Stimulated activated naive CD4-positive, alpha-beta T cell (primary cell): ENCODE results near the gene LRP10.
"Not testable (repeated sequence)": the region's sequence is repeated elsewhere in the genome, so short reads cannot be mapped to it uniquely, and the experiment has no call there.

ENCODE experiments used
- DNase-seq, 6 experiments: peaks; one replicate each; lab custom pipeline; 2025; lab: John Stamatoyannopoulos, UW

The LRP10 gene

DNA sequence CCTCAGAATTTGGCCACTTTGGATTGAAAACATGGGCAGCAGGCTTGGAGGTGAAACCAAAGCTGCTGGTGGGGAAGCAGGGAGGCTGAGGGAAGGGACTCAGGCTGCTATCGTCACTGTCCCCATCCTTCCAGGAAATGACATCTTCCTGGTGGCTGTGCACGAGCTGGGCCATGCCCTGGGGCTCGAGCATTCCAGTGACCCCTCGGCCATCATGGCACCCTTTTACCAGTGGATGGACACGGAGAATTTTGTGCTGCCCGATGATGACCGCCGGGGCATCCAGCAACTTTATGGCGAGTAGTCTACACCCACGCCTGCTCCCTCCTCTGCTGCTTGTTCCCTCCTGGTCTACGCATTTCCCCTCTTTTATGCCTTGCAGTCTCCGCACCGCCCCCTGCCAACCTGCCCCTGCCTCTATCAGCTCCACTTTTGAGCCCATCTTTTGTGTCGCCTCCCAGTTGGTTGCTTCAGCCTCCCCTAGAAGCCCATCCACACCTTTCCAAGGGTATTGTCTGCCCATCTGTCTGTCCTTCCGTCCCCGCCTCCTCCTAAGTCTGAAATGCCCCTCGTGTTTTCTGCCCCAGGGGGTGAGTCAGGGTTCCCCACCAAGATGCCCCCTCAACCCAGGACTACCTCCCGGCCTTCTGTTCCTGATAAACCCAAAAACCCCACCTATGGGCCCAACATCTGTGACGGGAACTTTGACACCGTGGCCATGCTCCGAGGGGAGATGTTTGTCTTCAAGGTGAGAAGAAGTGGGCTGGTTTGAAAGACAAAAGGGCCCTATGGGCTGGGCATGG, 28.2 kb upstream of the LRP10 start:
- DNase-seq, result no peak

DNA sequence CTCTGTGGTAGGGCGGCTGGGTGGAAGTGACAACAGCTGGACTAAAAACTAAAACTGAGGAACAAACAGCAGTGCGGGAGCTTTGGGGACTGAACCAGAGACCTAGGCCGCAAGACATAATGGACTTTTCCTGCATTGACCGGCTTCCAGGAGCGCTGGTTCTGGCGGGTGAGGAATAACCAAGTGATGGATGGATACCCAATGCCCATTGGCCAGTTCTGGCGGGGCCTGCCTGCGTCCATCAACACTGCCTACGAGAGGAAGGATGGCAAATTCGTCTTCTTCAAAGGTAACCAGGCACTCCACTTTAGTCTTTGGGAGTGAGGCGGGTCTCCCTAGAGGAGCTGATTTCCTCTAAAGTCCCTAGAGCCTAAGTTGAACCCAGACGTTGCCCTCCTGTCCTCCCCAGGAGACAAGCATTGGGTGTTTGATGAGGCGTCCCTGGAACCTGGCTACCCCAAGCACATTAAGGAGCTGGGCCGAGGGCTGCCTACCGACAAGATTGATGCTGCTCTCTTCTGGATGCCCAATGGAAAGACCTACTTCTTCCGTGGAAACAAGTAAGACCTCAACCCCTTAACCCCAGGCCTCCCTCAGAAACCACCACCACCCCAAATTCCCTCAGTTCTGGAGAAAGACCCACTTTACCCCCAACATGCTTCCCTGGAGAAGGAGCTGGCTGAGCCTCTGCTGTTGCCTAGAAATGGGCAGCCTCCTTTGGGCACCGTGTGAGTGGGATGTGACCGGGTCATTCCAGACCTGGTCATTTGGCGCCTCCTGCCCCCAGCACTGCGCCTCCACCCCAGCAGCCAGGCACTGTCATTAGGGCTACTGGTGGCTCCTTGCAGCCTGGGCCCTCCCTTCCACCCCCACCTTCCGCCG, 27.1 kb upstream of the LRP10 start:
- DNase-seq, result no peak

DNA sequence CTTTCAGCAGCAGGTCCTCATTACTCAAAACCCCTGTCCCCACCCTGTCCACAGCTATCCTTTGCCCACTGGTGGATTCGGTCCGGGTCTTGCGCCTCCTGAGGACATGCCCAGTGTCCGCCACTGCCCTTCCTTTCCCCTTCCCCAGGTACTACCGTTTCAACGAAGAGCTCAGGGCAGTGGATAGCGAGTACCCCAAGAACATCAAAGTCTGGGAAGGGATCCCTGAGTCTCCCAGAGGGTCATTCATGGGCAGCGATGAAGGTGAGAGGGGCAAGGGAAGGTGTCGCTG, 26.5 kb upstream of the LRP10 start:
- no peak for DNase-seq

DNA sequence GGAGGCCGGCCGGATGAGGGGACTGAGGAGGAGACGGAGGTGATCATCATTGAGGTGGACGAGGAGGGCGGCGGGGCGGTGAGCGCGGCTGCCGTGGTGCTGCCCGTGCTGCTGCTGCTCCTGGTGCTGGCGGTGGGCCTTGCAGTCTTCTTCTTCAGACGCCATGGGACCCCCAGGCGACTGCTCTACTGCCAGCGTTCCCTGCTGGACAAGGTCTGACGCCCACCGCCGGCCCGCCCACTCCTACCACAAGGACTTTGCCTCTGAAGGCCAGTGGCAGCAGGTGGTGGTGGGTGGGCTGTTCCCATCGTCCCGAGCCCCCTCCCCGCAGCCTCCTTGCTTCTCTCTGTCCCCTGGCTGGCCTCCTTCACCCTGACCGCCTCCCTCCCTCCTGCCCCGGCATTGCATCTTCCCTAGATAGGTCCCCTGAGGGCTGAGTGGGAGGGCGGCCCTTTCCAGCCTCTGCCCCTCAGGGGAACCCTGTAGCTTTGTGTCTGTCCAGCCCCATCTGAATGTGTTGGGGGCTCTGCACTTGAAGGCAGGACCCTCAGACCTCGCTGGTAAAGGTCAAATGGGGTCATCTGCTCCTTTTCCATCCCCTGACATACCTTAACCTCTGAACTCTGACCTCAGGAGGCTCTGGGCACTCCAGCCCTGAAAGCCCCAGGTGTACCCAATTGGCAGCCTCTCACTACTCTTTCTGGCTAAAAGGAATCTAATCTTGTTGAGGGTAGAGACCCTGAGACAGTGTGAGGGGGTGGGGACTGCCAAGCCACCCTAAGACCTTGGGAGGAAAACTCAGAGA, 25.5 kb upstream of the LRP10 start:
- no peak for DNase-seq

DNA sequence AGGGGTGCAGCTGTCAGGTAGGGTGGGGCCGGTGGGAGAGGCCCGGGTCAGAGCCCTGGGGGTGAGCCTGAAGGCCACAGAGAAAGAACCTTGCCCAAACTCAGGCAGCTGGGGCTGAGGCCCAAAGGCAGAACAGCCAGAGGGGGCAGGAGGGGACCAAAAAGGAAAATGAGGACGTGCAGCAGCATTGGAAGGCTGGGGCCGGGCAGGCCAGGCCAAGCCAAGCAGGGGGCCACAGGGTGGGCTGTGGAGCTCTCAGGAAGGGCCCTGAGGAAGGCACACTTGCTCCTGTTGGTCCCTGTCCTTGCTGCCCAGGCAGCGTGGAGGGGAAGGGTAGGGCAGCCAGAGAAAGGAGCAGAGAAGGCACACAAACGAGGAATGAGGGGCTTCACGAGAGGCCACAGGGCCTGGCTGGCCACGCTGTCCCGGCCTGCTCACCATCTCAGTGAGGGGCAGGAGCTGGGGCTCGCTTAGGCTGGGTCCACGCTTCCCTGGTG, 24.7 kb upstream of the LRP10 start:
- no peak for DNase-seq

DNA sequence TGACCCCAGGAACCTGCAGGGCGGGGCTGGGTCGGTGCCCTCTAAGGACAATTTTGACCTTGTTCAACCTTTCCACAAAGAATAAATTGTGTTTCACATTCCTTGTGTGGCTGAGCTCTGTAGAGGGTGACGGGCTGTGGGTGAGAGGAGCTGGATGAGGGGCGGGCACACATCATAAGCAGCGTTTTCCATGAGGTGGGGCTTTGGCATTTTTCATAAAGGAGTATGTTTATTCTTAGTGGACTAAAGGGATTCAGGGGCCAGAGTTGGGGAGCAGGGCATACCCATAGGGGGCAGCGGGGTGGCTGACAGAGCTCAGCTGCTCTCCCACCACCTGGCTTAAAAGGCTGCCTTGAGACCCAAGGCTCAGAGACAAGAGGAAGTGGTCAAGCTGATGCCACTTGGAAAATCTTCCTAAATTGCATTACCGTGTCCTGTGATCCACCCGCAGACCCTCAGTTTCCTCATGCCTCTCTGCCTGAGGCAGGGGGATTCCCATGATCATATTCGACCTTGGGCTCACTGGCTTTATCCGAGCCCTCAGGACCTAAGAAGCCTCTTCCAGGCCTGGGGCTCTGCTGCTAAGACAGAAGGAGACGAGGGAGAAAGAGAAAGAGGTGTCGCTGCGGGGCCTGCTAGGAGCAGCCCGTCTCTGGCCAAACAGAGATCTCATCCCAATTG, 23.7 kb upstream of the LRP10 start:
- DNase-seq, result no peak

DNA sequence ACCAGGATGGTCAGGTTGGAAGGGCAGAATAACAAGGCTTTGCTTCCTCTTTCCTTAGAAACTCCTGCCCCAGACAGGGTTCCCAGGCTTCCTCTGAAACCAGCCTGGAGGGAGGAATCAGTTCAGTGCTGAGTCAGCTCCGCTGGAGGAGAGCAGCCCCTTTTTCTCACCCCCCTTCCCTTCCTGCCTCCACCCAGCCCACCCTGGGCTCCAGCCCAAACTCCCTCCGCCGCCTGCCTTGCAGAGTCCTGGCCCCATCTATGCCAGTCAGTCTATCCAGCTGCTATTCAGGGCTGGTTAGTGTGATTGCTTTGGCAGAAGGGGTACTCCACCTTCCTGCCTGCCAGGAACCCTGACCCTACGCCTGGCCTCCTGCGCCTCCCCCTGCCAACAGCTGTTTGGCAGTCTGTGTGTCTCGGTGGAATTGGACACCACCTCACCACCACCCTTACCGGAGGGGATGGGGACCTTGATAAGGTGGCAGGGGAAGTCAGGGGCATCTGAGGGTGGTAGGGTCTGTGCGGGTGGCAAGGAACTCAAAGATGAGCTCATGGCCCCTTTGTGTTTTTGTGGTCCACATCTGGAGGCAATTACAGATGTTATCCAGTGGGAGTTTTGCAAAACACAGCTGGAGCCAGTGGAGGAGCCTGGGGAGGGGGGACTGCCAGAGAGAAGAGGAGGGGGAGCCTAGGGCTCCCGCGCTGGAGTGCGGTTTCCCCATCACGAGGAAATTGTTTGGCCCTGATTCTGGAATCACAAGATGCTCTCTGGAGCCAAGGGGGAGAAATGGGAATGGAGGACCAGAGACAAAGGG, 23.0 kb upstream of the LRP10 start:
- no peak for DNase-seq

DNA sequence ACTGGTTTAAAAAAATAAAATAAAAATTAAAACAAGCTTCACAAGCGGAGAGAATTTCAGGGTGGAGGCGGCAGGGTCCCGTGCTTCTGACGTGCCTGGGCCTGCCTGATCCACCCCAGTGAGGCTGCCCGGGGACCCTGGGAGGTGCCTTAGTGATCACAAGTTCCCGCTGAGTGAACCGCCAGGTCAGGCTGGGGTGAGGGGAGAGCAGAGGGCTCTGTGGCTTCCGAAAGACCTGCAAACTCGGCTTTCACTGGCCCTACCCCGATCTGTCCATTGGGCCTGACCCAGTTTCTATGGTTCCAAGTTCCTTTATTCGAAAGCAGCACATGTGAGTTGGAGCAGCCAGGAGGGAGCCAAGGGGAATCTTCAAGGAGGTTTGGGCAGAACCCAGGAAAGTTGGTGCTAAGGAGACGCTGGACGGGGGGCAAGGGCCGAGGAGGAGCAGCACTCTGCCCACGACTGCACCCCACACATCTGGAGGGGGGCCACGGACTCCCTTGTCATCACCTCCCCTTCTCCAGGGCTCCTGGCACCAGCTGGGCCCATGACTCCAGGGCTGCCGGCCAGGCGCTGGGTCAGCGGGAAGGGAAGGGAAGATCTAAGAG, 22.2 kb upstream of the LRP10 start:
- no peak for DNase-seq

DNA sequence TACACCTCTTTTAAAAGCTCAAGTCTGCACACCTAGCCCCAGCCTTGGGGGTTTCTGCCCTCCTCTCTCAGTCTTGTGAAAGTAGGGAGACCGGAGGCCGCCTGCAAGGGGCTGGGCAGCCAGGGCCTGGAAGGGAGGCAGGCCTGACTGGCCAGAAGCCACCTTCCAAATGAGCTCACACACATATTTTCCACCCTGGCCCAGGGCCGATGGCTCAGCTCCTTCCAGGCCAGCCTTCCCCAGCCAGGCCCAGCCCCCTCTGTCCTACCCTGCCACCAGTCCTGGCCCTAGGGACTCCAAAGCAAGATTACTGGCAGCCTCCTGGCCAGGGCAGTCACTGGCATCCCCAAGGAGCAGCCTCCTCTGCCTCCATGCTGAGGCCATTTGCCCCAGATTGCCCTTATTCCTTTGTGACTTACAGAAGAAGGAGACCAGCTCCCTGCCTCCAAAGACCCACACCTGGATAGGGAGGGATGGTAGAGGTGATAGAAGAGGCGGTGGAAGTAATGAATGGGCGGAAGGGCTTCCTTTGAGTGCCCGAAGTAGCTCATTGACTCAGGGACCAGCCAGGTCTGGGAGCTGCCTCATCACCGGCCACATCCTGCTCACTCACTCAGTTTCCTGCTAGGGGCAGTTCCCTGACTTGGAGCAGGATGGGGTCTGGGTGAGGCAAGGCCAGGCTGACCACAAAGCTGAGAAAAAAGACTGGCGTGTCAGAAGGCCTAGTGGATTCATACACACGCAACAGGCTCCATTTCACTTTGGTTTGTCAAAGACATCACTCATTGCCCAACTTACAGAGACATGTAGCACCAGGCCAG, 20.4 kb upstream of the LRP10 start:
- DNase-seq, result no peak

DNA sequence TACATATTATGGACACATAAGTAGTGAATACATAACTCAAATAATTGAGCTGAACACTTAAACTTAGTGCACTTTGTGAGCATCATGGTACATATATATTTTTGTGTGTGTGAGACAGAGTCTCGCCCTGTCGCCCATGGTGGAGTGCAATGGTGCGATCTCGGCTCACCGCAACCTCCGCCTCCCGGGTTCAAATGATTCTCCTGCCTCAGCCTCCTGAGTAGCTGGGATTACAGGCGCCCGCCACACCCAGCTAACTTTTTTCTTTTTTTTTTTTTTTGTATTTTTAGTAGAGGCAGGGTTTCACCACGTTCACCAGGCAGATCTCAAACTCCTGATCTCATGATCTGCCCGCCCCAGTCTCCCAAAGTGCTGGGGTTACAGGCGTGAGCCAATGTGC, 19.4 kb upstream of the LRP10 start:
- not testable (repeated sequence) for DNase-seq

DNA sequence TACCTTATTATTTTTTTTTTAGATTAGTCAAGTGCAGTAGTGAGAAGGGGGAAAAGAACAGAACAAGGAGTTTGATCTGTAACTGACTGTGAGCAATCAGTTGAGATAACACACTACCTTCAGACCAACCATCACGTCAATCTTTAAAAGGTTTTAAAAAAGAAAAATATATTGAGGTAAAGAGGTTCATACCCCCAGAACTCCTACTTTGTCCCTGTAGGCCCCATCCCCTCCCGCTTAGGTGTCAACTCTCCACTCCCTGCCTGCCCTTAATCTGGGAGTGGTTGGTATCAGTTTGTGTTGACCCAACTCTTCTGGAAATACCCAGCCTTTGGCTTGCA, 19.0 kb upstream of the LRP10 start:
- DNase-seq, result no peak

DNA sequence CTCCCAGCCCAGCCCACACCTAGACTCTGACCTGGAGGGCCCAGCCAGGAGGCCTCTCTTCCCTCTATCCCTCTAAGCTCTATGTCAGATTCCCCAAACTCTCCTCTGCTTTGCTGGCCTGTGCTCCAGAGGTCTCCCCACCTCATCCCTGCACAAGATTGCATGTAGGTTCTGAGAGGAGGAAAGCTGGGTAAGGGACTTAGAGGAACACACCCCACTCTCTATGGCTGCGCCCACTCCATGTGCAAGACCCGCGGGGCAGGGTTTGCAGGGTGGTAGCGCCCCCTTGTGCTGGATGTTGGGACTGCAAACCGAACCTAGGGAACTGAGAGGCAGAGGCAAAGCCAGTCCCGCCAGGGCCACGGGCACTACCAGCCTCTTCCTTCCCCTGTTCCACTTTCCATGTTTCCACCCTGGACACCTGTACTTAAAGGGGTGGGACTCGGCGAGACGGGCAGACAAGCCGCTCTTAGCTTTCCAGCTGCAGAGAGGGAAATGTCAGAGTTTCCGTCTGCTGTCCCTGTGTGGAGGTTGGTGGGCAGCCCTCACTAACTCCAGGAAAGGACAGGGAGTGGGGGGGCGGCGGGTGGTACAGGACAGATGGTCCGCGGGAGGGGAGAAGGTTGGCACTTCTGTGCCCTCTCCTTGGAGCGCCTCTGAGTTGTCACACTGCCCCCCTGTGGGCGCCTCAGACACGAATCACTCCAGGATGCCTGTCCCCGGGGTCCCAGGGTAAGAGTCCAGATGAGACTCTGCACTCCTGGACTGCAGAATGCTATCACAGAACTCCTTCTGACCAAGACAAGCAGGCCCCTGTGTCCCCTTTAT, 18.4 kb upstream of the LRP10 start:
- peak; percentile 66 to 93 (median 84) for DNase-seq

DNA sequence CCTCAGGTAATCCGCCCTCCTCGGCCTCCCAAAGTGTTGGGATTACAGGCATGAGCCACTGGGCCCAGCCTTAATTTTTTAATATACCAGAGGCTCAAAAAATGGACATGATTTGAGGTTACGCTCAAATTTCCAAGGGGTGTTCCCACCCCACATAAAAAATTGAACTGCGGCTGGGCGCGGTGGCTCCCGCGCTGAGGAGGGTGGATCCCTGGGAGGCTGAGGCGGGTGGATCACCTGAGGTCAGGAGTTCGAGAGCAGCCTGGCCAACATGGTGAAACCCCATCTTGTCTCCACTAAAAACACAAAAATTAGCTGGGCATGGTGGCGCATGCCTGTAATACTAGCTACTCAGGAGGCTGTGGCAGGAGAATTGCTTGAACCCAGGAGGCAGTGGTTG, 17.2 kb upstream of the LRP10 start:
- not testable (repeated sequence) for DNase-seq

DNA sequence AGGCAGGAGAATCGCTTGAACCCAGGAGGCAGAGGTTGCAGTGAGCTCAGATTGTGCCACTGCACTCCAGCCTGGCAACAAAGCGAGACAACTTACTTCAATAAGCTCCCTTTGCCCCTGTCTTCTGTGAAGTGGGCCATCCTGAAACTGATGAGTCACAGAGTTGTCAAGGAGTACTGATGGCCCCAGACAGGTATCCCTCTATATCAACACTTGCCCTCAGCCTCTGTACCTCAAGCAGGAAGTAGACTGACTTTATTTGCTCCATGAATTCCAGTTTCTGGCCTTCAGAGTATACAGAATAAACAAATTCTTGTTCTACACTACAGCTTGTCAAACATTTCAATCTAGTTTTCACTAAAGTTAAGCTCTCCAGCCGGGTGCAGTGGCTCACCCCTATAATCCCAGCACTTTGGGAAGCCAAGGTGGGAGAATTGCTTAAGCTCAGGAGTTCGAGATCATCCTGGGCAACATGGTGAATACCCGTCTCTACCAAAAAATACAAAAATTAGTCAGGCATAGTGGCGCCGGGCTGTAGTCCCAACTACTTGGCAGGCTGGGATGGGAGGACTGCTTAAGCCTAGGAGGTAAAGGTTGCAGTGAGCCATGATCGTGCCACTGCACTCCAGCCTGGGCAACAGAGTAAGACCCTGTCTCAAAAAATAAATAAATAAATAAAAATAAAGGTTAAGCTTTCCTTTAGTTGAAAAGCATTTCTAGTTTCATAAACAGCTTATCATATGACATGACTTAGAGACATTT, 16.4 kb upstream of the LRP10 start:
- DNase-seq, result no peak

DNA sequence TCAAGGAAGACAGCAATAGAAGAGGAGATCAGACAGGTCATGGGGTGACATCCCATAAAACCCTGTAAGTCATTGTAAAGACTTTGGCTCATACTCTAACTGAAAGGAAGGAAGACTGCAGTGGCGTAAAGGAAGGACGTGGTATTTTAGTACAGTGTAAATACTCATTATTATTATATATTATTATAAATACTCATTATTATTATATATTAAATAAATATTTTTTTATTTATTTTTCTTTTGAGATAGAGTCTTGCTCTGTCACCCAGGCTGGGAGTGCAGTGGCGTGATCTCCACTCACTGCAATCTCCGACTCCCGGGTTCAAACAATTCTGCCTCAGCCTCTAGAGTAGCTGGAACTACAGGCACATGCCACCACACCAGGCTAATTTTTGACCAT, 15.1 kb upstream of the LRP10 start:
- no peak for DNase-seq

DNA sequence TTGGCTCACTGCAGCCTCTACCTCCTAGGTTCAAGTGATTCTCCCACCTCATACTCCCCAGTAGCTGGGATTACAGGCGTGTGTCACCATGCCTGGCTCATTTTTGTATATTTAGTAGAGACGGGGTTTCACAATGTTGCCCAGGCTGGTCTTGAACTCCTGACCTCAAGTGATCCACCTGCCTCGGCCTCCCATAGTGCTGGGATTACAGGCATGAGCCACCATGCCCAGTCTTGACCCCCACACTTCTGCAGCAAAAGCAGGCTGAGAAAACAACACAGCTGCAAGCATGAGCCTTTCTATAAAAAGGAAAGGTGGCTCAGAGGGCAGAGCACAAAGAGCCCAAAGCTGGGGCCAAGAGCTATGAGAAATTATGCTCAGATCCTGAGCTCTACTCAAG, 11.2 kb upstream of the LRP10 start:
- DNase-seq, result not testable (repeated sequence)

DNA sequence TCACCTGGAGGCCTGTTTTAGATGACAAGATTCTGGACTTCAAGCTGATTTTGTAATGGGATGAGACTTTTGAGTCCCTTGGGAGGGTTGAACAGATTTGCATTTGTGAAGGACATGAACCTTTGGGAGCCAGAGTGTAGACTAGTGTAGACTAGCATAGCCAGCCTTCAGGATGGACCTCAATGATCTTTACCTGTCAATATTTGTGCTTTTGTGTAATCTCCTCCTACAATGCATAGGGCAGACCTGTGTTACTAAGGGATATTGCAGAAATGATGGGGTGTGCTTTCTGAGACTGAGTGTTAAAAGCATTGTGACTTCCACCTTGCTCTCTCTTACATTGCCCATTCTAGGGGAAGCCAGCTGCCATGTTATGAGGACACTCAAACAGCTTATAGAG, 9.9 kb upstream of the LRP10 start:
- no peak for DNase-seq

DNA sequence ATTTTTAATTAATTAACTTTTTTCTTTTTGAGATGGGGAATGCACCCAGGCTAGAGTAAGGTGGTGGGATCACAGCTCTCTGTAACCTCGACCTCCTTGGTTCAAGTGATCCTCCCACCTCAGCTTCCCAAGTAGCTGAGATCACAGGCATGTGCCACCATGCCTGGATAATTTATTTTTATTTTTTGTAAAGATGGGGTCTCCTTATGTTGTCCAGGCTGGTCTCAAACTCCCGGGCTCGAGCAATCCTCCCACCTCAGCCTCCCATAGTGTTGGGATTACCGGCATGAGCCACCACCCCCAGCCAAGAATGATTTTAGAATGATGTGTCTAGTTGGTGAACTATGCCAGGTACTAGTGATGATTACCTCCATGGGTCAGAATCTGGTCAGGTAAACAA, 6.6 kb upstream of the LRP10 start:
- DNase-seq, result no peak
